ENCODE measurements around the gene HTR2C. TPM values are rescaled to one million over a fixed set of nuclear protein-coding genes. Genes with fewer than 3 reads are reported as not detected.
A peak's percentile ranks its signal among the peaks of the same experiment; 100 is the strongest.
"Not testable (repeated sequence)": the region's sequence is repeated elsewhere in the genome, so short reads cannot be mapped to it uniquely, and the experiment has no call there.

HTR2C gene
- total RNA-seq = not detected in 2 replicates

DNA sequence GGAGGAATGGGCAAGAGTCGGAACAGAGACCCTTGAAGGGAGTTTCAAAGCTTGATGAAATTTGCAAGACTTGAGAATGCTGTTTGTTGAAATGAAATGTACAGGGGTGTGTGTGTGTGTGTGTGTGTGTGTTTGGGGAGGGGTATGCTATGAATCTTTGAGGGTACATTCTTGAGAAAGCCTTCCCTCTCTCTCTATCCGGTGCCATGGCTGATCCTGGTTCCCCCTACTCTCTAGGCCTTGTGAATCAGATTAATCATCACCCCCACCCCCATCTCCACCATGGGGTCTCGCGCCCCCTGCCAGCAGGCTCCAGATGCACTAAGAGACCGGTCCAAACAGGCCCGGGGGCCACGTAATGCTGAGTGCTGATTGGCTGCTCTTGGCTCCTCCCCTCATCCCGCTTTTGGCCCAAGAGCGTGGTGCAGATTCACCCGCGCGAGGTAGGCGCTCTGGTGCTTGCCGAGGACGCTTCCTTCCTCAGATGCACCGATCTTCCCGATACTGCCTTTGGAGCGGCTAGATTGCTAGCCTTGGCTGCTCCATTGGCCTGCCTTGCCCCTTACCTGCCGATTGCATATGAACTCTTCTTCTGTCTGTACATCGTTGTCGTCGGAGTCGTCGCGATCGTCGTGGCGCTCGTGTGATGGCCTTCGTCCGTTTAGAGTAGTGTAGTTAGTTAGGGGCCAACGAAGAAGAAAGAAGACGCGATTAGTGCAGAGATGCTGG lies at the start of gene HTR2C:
TSS of gene HTR2C (plus strand) at position 441 of the 729 bp plus-strand sequence. CDS start 142,851 bp downstream, outside the sequence.
- no peak for DNase-seq (ENCODE audit: low read depth)

DNA sequence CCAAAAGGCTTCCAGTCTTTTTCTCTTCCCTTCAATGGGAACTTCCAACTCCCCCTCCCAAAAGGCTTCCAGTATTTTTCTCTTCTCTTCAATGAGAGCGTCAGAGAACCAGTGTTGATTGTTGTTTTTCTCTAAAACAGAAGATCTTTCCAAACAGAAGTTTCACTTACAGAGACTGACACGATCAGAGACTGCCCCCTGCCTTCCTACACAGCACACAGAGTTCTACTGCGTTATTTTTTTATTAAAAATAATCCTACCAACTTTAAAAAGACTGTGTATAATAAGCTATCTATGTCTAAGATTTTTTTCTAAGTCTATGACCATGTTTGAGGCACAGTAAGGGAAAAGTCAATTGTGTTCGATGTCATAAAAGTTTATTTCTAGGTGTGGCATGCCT lies 3.5 kb upstream of the HTR2C start:
- DNase-seq (ENCODE audit: low read depth) = no peak

DNA sequence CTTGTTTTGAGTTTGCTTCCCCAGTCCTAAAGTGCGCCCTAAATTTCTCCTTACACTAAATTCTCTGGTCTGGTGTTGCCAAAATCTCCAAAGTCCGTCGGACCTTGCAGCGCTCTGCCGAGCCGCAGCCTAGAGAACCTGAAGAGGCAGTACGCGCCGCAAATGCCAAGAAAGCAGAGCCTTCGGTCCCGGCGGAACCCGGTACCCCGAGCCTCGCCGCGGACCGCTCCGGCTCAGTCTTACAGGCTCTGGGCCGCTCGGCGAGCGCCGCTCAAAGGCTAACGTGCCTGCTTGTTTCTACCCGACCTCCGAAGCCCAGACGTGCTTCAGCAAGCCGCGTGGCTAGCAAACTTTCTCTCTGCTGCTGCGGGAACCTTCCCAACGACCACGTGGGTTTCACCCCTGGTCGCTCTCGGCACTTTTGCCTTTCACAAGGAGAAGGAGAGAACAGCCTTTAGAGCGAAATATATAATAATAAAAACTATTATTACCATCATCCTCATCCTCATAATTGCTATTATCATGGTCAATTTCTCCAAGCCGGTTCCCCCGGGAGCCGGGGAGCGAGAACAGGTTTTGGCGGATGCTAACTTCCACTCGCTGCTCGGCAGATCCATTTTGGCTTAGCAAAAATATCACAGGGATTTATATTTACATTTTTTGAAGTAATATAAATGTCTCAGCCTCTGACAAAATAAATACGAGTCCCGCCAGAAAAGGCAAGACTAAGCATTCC lies 2.2 kb upstream of the HTR2C start:
- DNase-seq (ENCODE audit: low read depth) = no peak

DNA sequence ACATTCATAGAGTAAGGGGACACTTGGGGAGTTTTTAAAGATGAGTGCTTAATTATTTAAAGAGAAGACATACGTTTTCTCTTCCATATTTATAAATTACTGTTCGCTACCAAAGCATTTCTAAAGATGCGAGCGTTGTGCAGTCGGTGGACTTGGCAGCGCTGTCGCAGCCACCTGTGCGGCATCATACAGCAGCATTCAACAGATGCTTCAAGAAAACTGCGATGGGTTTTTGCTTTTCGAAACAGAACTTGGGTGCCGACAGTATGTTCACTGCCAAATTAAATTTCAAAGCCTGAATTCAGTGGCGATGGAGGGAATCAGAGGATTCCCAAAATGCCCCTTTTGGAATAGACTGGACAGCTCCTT lies 1.6 kb upstream of the HTR2C start:
- DNase-seq (ENCODE audit: low read depth) = no peak

DNA sequence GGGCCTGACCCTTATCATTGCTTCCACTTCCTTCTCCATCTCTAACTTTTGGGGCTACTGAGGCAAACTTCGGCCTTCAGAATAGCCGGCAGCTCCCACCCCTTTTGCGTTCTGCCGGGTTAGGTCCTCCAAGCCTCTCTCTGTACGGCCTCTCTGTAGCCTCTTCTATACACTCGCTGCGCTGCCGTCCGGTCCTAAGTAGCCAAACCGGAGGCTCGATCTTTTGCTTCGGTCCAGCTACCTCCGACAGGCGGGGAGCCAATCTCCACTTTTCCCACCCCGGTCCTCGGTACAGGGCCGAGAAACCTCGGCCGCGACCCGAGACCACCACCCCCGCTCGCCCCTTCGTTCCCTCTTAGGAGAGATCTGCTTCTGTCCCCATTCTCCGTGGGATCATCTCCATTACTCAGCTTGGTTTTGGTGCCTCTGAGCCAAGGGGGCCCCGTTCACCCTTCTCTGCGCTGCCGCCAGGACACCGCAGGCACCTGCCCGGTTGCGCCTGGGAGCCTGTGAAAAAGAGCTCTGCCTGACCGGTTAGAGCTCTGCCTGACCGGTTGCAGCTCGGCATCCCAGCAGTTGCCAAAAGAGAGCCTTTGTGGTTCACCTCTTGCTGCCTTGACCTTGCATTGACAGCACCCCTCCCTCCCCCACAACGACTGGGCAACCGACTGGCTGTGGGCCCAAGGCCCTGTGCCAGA lies 1.0 kb upstream of the HTR2C start:
- no peak for DNase-seq (ENCODE audit: low read depth)

DNA sequence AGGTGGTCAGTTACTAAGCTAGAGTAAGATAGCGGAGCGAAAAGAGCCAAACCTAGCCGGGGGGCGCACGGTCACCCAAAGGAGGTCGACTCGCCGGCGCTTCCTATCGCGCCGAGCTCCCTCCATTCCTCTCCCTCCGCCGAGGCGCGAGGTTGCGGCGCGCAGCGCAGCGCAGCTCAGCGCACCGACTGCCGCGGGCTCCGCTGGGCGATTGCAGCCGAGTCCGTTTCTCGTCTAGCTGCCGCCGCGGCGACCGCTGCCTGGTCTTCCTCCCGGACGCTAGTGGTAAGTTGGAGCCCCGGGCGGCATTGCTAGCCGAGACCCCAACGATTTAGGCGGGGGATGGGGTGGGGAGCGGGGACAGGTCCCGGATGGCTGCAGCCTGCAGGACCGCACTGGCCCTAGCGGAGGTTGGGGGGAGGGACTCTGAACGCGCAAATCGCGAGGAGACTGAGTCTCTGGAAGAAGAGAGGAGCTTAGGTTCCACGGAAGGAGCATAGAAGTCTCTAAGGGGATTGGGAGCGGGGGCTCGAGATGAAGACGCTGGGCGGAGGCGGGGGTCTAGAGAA lies 573 bp downstream of the HTR2C start:
- no peak for DNase-seq (ENCODE audit: low read depth)

DNA sequence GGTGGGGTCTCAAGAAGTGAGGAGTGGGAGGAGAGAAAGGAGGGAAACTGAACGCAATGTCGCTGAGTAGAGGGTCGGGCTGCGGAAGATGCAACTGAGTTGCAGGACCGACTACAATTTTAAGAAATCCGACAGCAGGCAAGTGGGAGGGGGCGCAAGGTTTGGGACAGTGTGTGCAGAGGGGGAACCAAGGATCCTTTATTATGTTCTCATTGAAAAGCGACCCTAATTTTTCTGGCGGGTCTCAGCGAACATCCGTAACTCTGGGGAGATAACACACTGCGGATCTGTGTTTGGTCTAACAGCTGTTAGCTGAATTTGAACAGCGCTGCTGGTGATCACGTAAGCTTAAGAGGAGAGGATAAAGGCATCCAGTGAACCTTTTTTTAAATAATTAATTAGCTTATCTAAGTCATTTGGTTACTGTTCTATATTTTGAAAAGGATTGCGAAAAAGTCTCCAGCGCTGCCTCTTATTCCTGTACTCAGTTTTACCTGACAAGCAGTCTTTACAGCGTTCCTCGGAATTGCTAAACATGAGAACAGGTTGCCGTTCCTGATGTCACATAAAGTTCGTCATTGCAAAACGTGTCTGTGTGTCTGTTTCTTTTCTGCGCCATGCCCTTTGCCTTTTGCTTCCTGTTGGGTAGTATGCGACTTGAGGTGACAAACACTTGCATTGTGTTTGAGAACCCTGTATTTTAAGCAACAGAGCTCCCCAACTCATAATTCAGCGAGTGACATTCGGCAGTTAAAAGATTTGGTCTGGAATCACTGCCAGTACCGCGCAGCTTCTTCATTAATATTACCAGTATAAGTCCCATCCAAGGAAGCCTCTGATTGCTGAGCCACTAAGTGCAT lies 1.3 kb downstream of the HTR2C start:
- no peak for DNase-seq (ENCODE audit: low read depth)

DNA sequence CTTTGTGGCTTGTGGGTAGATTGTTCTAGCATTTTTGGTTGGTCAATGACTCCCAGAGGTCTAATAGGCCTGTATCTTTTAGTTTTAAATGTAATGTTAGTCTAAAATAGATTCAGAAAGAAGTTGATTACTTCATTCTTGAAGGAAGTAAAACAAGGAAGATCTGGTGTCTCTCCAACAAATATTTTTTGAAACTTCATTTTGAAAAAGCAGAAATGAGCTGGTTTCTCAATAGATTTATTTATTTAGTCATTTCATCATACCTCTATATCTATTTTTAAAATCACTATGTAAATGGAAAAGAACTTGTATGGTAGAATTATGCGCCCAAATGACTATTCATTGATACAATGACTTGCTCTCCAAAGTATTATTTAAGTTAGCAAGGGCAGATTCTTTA lies 7.2 kb downstream of the HTR2C start:
- no peak for DNase-seq (ENCODE audit: low read depth)

DNA sequence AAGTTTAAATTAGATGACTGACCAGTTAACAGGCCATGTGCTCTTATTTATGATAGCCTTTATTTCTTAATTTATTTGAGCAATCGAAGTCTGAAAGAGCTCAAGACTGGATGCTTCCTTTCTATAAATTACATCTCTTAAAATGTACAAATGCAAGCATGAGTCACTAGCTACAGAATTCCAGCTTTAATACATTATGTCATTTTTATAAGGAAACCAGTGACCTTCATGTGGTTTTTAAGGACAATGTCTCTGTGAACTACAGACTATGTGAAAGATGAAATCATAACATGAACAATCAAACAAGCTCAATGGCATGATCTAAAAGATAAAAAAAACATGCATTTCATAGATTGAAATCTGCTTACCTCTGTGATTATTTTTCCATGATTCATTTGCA lies 15.4 kb downstream of the HTR2C start:
- DNase-seq (ENCODE audit: low read depth) = no peak

DNA sequence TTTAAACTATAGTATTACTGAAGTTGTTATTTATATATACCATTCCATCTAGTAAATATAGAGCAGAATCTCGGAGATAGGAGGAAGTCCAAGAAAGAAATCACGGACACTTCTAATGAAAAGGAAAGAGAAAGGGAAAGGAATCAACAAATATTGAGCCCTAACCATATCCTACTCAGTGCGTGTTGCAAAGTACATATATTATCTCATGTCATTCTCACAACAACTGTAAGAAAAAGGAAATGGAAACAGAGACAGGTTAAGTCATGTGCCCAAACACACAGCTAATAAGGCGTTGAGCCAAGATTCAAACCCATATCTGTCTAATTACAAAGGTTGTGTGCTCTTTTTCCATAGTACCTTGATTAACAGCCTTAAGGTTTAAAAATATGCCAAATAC lies 16.0 kb downstream of the HTR2C start:
- DNase-seq (ENCODE audit: low read depth) = no peak

DNA sequence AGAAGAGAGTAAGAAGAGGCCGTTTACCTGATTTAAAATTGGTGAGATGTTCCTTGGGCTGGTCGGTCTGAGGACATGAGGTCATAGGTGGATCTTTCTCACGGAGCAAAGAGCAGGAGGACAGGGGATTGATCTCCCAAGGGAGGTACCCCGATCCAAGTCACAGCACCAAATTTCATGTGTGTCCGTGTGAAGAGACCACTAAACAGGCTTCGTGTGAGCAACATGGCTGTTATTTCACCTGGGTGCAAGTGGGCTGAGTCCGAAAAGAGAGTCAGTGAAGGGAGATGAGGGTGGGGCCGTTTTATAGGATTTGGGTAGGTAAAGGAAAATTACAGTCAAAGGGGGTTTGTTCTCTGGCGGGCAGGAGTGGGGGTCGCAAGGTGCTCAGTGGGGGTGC lies 22.7 kb downstream of the HTR2C start:
- DNase-seq (ENCODE audit: low read depth) = not testable (repeated sequence)

DNA sequence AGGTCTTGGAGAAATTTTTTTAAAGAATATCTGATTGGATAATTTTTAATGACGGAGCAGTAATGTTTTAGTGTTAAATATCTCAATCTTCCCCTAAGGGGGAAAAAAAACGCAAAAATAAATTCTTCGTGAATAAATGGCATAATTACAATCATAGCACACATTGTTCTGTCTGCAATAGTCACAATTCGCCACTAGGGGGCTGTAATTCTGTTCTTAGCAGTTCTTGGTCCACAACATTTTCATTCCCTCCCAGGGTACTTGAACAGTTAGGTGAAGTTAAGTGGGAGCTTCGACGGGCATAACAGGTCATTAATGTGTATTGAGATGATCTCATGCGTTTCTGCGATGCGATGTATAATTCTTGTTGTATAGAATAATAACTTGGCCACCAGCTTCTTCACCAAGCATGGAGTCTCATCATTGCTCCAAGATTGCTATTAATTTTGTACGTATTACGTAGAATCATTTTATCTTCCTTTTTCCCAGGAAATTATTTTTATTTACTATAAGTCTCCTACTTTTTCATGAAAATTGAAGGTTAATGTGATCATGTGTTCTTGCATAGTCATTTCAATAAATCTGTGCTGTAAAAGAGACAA lies 27.2 kb downstream of the HTR2C start:
- DNase-seq (ENCODE audit: low read depth) = peak; percentile 21

DNA sequence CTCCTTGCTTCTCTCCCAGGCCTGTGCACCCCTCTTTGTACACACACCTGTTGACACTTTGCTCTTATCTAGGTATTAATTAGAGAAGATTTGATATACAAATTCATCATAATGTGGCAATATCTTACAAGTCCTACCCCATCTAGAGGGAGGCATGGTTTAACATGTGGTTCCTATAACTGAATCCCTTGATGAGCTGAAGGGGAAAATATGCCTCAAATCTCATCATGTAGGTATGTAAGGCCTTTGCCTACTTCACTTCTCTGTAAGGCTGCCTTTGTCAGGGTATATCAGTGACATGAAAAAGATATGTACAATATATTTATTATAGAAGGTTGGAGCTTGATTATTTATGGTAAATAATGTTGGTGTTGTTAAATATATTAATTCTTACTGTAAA lies 31.9 kb downstream of the HTR2C start:
- DNase-seq (ENCODE audit: low read depth) = no peak

DNA sequence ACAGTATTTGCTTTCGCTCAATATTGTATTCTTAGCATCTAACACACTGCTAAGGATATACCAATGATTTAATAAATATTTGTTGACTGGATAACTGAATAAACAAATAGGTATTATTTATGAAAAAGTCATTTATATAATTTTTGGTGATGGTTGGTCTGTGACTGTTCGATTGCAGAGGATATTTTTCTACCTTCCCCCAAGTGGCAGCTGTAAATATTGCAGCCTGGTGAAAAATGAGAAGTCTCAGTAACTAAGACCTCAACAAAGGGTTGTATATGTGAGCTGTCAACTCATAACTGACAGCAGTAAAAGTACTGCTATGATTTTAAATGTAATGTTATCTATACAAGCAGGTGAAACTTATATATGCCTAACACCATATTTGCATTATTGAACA lies 36.0 kb downstream of the HTR2C start:
- no peak for DNase-seq (ENCODE audit: low read depth)

DNA sequence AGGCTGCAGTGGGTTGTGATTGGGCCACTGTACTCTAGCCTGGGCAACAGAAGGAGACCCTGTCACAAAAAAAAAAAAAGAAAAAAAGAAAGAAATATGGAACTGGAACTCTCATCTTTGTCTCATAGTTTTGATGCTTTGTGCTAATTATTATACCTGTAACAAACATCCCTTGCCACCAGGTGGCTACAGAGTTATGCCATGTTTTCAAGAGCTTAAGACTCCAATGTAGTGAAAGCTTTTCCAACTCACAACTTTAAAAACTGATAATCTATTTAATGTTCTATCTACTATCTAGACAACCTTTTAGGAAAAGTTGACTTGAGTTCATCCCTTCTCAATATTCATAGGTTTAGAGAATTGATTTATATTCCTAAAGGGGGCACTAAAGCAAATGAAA lies 42.4 kb downstream of the HTR2C start:
- peak; percentile 15 for DNase-seq (ENCODE audit: low read depth)

DNA sequence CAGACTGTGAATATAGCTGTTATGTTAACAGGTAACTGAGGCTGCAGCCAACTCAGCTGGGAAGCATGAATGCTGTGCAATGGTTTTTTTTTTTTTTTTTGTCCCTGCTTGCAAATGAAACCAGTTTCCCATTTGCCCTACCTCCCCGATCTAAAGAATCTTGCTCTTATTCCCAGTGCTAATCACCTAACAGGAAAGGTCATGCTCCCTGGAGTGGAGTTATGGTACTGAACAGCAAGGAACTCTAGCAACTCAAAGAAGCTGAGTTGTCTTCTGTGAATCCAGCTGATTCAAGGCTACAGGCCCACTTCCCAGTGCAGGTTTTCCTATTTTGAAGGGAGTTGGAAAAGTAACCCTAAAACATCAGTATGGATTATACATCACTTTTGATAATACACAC lies 52.1 kb downstream of the HTR2C start:
- no peak for DNase-seq (ENCODE audit: low read depth)

DNA sequence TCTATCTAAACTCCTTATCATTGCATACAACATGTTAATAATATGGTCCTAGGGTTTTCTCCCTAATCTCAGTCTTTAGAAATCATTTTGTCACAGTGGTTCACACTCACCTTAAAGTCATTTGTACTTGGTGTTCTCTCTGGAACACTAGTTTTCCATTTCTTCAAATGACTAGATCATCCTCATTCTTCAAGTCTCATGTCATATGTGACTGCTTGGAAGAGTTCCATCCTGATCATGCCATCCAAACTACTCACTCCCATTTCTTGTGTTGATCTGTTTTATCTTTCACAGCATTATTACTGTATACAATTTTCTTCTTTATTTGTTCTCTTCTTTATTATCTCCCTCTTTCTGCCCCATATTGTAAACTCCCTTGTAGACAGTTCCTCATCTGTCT lies 66.5 kb downstream of the HTR2C start:
- DNase-seq (ENCODE audit: low read depth) = no peak

DNA sequence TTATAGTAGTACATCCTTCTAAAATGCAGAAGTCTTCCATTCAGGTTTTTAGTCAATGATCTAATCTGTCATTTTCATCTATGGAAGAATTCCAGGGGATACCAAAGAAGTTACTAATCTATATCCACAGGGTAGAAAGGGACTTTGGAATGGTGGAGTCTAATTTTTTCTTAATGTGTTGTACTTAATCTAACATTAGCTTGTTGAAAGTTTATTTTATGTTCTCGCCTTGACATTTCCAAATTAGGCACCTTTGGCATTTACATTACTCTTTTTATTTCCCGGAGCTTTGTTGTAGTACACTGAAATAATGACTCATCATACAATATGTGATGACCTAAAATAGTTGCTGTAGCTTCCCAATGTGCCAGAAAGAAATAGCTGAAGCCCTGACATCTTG lies 91.5 kb downstream of the HTR2C start:
- DNase-seq (ENCODE audit: low read depth) = no peak

DNA sequence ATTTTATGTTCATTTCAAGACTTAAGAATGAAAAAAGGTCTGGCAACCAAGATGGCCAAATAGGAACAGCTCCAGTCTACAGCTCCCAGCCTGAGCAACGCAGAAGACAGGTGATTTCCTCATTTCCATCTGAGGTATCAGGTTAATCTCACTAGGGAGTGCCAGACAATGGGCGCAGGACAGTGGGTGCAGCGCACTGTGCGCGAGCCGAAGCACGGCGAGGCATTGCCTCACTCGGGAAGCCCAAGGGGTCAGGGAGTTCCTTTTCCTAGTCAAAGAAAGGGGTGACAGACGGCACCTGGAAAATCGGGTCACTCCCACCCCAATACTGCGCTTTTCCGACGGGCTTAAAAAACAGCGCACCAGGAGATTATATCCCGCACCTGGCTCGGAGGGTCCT lies 116.6 kb downstream of the HTR2C start:
- DNase-seq (ENCODE audit: low read depth) = not testable (repeated sequence)

DNA sequence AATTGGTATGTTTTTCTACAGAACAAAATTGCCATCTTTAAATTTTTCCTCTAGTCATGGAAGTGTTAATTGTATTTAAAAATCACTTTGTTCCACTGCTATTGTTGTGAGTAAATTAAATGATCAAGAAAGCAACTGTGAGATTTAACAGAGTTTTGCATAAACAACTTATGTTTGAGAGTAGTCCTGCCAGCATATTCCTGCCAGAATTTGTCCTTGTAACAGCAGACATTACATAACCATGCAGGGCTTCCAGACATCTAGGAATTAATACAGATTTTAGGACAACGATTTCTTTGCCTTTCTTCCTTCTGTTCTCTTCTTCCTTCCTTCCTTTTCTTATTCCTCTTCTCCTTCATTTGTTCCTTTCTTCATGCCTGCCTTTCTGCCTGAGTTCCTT lies 125.5 kb downstream of the HTR2C start:
- no peak for DNase-seq (ENCODE audit: low read depth)

DNA sequence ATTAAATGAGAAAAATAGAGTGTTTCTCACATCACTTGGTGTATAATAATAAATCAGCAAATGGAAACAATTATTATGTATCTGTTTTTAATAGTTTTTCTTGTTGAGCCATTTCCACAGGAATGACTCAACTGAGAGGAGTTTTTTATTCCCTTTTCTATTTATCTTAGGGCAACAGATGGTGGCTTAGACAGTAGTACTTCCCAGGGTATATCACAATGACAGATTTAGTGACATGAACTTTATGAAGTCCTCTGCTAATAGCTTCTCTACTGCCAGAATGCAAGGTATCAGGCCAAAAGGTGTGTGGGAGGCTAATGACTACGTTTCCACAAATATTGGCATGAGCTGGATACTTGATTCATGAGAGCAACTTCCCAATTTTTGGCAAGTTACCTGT lies 126.7 kb downstream of the HTR2C start:
- no peak for DNase-seq (ENCODE audit: low read depth)
